IMR-90 (cell line): ENCODE results near the gene CYP2W1. TPM values are rescaled to one million over a fixed set of nuclear protein-coding genes. Genes with fewer than 3 reads are reported as not detected.

Experiments used
- ATAC-seq: fragments of 200-7000 bp; cut with Tn5 transposase; 2 replicates; pipeline ENCODE4 v1.9.1; 2020; ENCODE audit warnings: low read depth, mild to moderate bottlenecking, moderate library complexity
- BruUV-seq: library from RNA; stranded (reverse); fragments of 400-500 nt; replicated peaks from 2 replicates; lab custom pipeline; 2021; lab: Mats Ljungman, UMichigan
- CTCF ChIA-PET: fragments of 300-600 bp; formaldehyde crosslinking; extraction: SDS; loops from one replicate; lab custom pipeline; 2021; ENCODE audit warnings: antibody characterized with exemption; lab: Yijun Ruan, JAX
- POLR2A ChIA-PET: fragments of 300-600 bp; sonication (Branson Sonifier 250); formaldehyde crosslinking; loops from one replicate; lab custom pipeline; 2022; ENCODE audit warnings: antibody characterized with exemption; ENCODE audit not compliant: unreplicated experiment; lab: Charles Lee
- DNase-seq: peaks from one replicate; pipeline ENCODE4 v3.0.0; 2013
- H2AFZ ChIP-seq: replicated peaks from 2 replicates; pipeline ENCODE3; 2013; ENCODE audit warnings: low read length, mild to moderate bottlenecking; ENCODE audit not compliant: poor library complexity
- H2AK5ac ChIP-seq: 2 replicates; pipeline ENCODE4 v1.6.1; 2013; ENCODE audit warnings: low read depth, low read length, inconsistent platforms
- H2AK9ac ChIP-seq: replicated peaks from 2 replicates; pipeline ENCODE3; 2013; ENCODE audit warnings: mild to moderate bottlenecking, low read depth, low read length, moderate library complexity; ENCODE audit not compliant: poor library complexity
- H2BK120ac ChIP-seq: 2 replicates; pipeline ENCODE4 v1.6.1; 2013; ENCODE audit warnings: low read depth, low read length, inconsistent platforms
- H2BK15ac ChIP-seq: 3 replicates; pipeline ENCODE4 v1.6.1; 2013; ENCODE audit warnings: low read depth, low read length, inconsistent platforms
- H2BK20ac ChIP-seq: 2 replicates; pipeline ENCODE4 v1.6.1; 2013; ENCODE audit warnings: low read depth, mild to moderate bottlenecking, inconsistent platforms, low read length, moderate library complexity
- H2BK5ac ChIP-seq: 2 replicates; pipeline ENCODE4 v1.6.1; 2013; ENCODE audit warnings: mild to moderate bottlenecking, low read depth, low read length, inconsistent platforms; ENCODE audit not compliant: poor library complexity, severe bottlenecking
- H3K14ac ChIP-seq: replicated peaks from 2 replicates; pipeline ENCODE4 v1.6.1; 2013; ENCODE audit warnings: low read depth, low read length, inconsistent platforms
- H3K18ac ChIP-seq: 2 replicates; pipeline ENCODE4 v1.6.1; 2013; ENCODE audit warnings: low read depth, low read length, control low read depth
- H3K23ac ChIP-seq: 2 replicates; pipeline ENCODE4 v1.6.1; 2013; ENCODE audit warnings: low read depth, low read length, inconsistent platforms
- H3K27ac ChIP-seq: 2 replicates; pipeline ENCODE4 v1.5.1; 2013; ENCODE audit warnings: mild to moderate bottlenecking, control low read depth, low read length; ENCODE audit not compliant: insufficient read depth
- H3K27me3 ChIP-seq: 2 replicates; pipeline ENCODE4 v1.6.1; 2013; ENCODE audit warnings: low read length; ENCODE audit not compliant: control insufficient read depth, insufficient read depth
- H3K36me3 ChIP-seq: 2 replicates; pipeline ENCODE4 v1.6.1; 2013; ENCODE audit warnings: low read length, mixed read lengths; ENCODE audit not compliant: control insufficient read depth, insufficient read depth
- H3K4ac ChIP-seq: 2 replicates; pipeline ENCODE4 v1.6.1; 2013; ENCODE audit warnings: low read depth, low read length, inconsistent platforms
- H3K4me1 ChIP-seq: 2 replicates; pipeline ENCODE4 v1.6.1; 2013; ENCODE audit warnings: low read length, mixed read lengths; ENCODE audit not compliant: control insufficient read depth, insufficient read depth
- H3K4me2 ChIP-seq: 2 replicates; pipeline ENCODE4 v1.6.1; 2013; ENCODE audit warnings: low read depth, mild to moderate bottlenecking, control low read depth, low read length, moderate library complexity
- H3K4me3 ChIP-seq: 2 replicates; pipeline ENCODE4 v1.5.1; 2013; ENCODE audit warnings: low read depth, mild to moderate bottlenecking, control low read depth, low read length, moderate library complexity; ENCODE audit not compliant: insufficient read depth
- H3K56ac ChIP-seq: 2 replicates; pipeline ENCODE4 v1.6.1; 2013; ENCODE audit warnings: low read length, inconsistent platforms; ENCODE audit not compliant: insufficient read depth; ENCODE audit errors: extremely low read depth
- H3K79me1 ChIP-seq, 2 experiments: 2 replicates each; pipeline ENCODE4 v1.6.1; 2013; ENCODE audit warnings: low read length in 2 of 2, inconsistent platforms in 1 of 2, low read depth in 1 of 2
- H3K9ac ChIP-seq: 2 replicates; pipeline ENCODE4 v1.6.1; 2013; ENCODE audit warnings: low read depth, low read length, control low read depth
- H3K9me1 ChIP-seq: 2 replicates; pipeline ENCODE4 v1.6.1; 2013; ENCODE audit warnings: low read length, inconsistent platforms; ENCODE audit not compliant: insufficient read depth
- H3K9me3 ChIP-seq: 2 replicates; pipeline ENCODE4 v1.6.1; 2013; ENCODE audit warnings: low read length; ENCODE audit not compliant: control insufficient read depth, insufficient read depth
- H4K20me1 ChIP-seq: 2 replicates; pipeline ENCODE4 v1.6.1; 2013; ENCODE audit warnings: low read length, inconsistent platforms; ENCODE audit not compliant: insufficient read depth
- H4K5ac ChIP-seq: 2 replicates; pipeline ENCODE4 v1.6.1; 2013; ENCODE audit warnings: mild to moderate bottlenecking, low read depth, low read length, control low read depth
- H4K8ac ChIP-seq, 2 experiments: 2 replicates each; pipeline ENCODE4 v1.6.1; 2013; ENCODE audit warnings: low read depth in 2 of 2, low read length in 2 of 2, control low read depth in 1 of 2, inconsistent platforms in 1 of 2
- H4K91ac ChIP-seq: 2 replicates; pipeline ENCODE4 v1.6.1; 2013; ENCODE audit warnings: low read depth, low read length, inconsistent platforms; ENCODE audit not compliant: insufficient read depth
- CHD1 ChIP-seq: IDR thresholded peaks from 2 replicates; pipeline ENCODE4 v1.6.1; 2012; ENCODE audit warnings: low read depth, low read length, improper control_type of control experiment
- FOS ChIP-seq: fragments of 150-350 bp; IDR thresholded peaks from 2 replicates; pipeline ENCODE4 v1.6.1; 2016; ENCODE audit warnings: low read depth, low read length
- MAFK ChIP-seq: IDR thresholded peaks from 2 replicates; pipeline ENCODE4 v1.6.1; 2012; ENCODE audit warnings: low read depth, low read length, improper control_type of control experiment
- MAZ ChIP-seq: IDR thresholded peaks from 2 replicates; pipeline ENCODE4 v1.6.1; 2012; ENCODE audit warnings: low read depth, mild to moderate bottlenecking, low read length, improper control_type of control experiment, moderate library complexity, borderline replicate concordance
- NFE2L2 ChIP-seq: fragments of 150-350 bp; IDR thresholded peaks from 2 replicates; pipeline ENCODE4 v1.6.1; 2016; ENCODE audit warnings: low read depth, mild to moderate bottlenecking, low read length
- RAD21 ChIP-seq: IDR thresholded peaks from 2 replicates; pipeline ENCODE4 v1.6.1; 2012; ENCODE audit warnings: low read length, improper control_type of control experiment
- RCOR1 ChIP-seq: IDR thresholded peaks from 2 replicates; pipeline ENCODE4 v1.6.1; 2012; ENCODE audit warnings: mild to moderate bottlenecking, low read length, improper control_type of control experiment; ENCODE audit not compliant: insufficient replicate concordance
- RFX5 ChIP-seq: IDR thresholded peaks from 2 replicates; pipeline ENCODE4 v1.8.0; 2012; ENCODE audit warnings: low read depth, mild to moderate bottlenecking, low read length, moderate library complexity
- SMC3 ChIP-seq: fragments of 150-350 bp; IDR thresholded peaks from 2 replicates; pipeline ENCODE4 v1.6.1; 2016; ENCODE audit warnings: low read depth, mild to moderate bottlenecking, antibody characterized with exemption, low read length, moderate library complexity
- WGBS, 2 experiments: methylation state at CpG; one replicate each; pipeline versions ENCODE4 v1.1.5 to v1.1.7; 2013; ENCODE audit warnings: missing lambda C conversion rate in 2 of 2; ENCODE audit not compliant: insufficient read length in 1 of 2; ENCODE audit errors: extremely low coverage in 2 of 2; 5-methylcytosine and 5-hydroxymethylcytosine counted together
- dilution Hi-C: fragments of 300-500 bp; cut with HindIII; formaldehyde crosslinking; loops from one replicate; pipeline ENCODE4 v1.14.3; 2018; ENCODE audit warnings: low sequenced_read_pairs; ENCODE audit not compliant: unreplicated experiment
- in situ Hi-C: fragments of 300-500 bp; cut with MboI; formaldehyde crosslinking; loops from 3 replicates; pipeline ENCODE4 v1.14.3; 2019; ENCODE audit warnings: low sequenced_read_pairs, inconsistent platforms, mixed read lengths
- intact Hi-C: fragments of 100-400 bp; cut with micrococcal nuclease; formaldehyde crosslinking; loops from 2 replicates; pipeline ENCODE4 v1.10.0; 2022
- polyA plus RNA-seq, 3 experiments: library from polyadenylated mRNA; depleted of rRNA; stranded (reverse); fragments of >200 nt; gene quantifications; 2 replicates each; pipeline ENCODE4 v1.2.3, GENCODE V29; 2012; ENCODE audit warnings: low replicate concordance in 1 of 3
- total RNA-seq: library from RNA; depleted of rRNA; stranded (reverse); fragments of >200 nt; gene quantifications from 2 replicates; pipeline ENCODE4 v1.2.3, GENCODE V29; 2012
- TF ChIP-seq, protein P1 (sequence below): fragments of 150-350 bp; IDR thresholded peaks from 2 replicates; pipeline ENCODE4 v1.6.1; 2017; ENCODE audit warnings: mild to moderate bottlenecking, antibody characterized with exemption, low read length, low read depth
- TF ChIP-seq, protein P2 (sequence below): fragments of 150-350 bp; IDR thresholded peaks from 2 replicates; pipeline ENCODE4 v1.6.1; 2016; ENCODE audit warnings: low read depth, mild to moderate bottlenecking, low read length, moderate library complexity, borderline replicate concordance

Gene CYP2W1
- total and polyA plus RNA-seq, 2 of the 4 experiments (the other 2 are of a cell fraction) = not detected

DNA sequence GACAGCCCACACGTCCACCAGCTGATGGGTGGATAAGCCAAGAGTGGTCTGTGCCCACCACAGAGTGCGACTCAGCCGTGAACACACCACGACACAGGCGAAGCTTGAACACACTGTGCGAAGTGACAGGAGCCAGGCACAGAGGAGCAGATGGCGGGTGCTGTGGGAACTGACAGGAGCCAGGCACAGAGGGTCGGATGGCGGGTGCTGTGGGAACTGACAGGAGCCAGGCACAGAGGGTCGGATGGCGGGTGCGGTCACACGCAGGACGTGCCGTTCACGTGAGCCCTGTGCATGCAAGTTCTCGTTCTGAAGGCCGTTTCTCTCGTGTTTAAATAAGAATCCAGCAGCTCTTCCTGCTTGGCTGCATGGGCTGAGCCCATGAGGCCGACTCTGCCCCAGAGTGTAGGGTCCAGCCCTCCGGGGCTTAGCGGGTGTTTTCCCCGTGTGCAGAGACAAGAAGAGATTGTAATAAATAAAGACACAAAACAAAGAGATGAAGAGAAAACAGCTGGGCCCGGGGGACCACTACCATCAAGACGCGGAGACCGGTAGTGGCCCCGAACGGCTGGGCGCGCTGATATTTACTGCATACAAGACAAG is 22.6 kb upstream of the CYP2W1 start:
- H3K9ac ChIP-seq = no peak overlapping the region
- no TSS peak for BruUV-seq
- H3K9me3 ChIP-seq = no peaks in the 10 kb centered on the region
- no peak overlapping the region for H2BK120ac ChIP-seq
- WGBS, 2 experiments = 68% methylated on average over 20 of the region's 31 CpGs; no CpG with 5 or more reads in 1 of the 2 experiments
- H3K23ac ChIP-seq = no peak overlapping the region
- H4K5ac ChIP-seq = no peak overlapping the region
- intact Hi-C loops (no loop called here), dilution Hi-C loops (no loop called here), in situ Hi-C loops (no loop called here)
- no peak overlapping the region for H4K8ac ChIP-seq
- peaks cover 6% of the 10 kb centered on the region for H4K20me1 ChIP-seq
- H3K4me1 ChIP-seq = no peaks in the 10 kb centered on the region
- no peak overlapping the region for H2BK20ac ChIP-seq
- no peak overlapping the region for H3K27ac ChIP-seq
- H3K27me3 ChIP-seq = peaks cover 15% of the 10 kb centered on the region
- DNase-seq (no peak), ATAC-seq (no peak)
- H4K91ac ChIP-seq = no peak overlapping the region
- no peaks in the 10 kb centered on the region for H3K79me1 ChIP-seq
- H3K4me3 ChIP-seq = no peak overlapping the region
- H3K18ac ChIP-seq = no peak overlapping the region
- ChIA-PET CTCF (interaction anchor here (0.7 kb wide), 1 partner anchor 147 kb away, joined by 3 read pairs; no protein-coding TSS in a partner anchor), POLR2A (no interaction called here)
- no peak overlapping the region for H3K56ac ChIP-seq
- H3K9me1 ChIP-seq = no peaks in the 10 kb centered on the region
- no peak overlapping the region for H2AK9ac ChIP-seq
- H2AFZ ChIP-seq = no peak overlapping the region
- H3K36me3 ChIP-seq = no peaks in the 10 kb centered on the region
- TF ChIP-seq MAFK (no peak), RAD21 (no peak), FOS (no peak), RCOR1 (no peak), SMC3 (no peak), CHD1 (no peak), NFE2L2 (no peak), RFX5 (no peak), MAZ (no peak)
- TF ChIP-seq, protein P1, sequence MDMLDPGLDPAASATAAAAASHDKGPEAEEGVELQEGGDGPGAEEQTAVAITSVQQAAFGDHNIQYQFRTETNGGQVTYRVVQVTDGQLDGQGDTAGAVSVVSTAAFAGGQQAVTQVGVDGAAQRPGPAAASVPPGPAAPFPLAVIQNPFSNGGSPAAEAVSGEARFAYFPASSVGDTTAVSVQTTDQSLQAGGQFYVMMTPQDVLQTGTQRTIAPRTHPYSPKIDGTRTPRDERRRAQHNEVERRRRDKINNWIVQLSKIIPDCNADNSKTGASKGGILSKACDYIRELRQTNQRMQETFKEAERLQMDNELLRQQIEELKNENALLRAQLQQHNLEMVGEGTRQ = no peak
- TF ChIP-seq, protein P2, sequence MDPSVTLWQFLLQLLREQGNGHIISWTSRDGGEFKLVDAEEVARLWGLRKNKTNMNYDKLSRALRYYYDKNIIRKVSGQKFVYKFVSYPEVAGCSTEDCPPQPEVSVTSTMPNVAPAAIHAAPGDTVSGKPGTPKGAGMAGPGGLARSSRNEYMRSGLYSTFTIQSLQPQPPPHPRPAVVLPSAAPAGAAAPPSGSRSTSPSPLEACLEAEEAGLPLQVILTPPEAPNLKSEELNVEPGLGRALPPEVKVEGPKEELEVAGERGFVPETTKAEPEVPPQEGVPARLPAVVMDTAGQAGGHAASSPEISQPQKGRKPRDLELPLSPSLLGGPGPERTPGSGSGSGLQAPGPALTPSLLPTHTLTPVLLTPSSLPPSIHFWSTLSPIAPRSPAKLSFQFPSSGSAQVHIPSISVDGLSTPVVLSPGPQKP = no peak
- no peak overlapping the region for H2BK5ac ChIP-seq
- no peak overlapping the region for H2BK15ac ChIP-seq
- no peak overlapping the region for H2AK5ac ChIP-seq
- no peak overlapping the region for H3K14ac ChIP-seq
- H3K4me2 ChIP-seq = no peak overlapping the region
- H3K4ac ChIP-seq = no peak overlapping the region
